ENCODE data around the gene RTRAF. TPM values are rescaled to one million over a fixed set of nuclear protein-coding genes. Genes with fewer than 3 reads are reported as not detected.

RTRAF gene
- total and polyA plus RNA-seq, 2 of the 8 experiments (the other 6 are each of a cell fraction or from before 2014, with no cell fraction given), result 149 to 359 TPM

DNA sequence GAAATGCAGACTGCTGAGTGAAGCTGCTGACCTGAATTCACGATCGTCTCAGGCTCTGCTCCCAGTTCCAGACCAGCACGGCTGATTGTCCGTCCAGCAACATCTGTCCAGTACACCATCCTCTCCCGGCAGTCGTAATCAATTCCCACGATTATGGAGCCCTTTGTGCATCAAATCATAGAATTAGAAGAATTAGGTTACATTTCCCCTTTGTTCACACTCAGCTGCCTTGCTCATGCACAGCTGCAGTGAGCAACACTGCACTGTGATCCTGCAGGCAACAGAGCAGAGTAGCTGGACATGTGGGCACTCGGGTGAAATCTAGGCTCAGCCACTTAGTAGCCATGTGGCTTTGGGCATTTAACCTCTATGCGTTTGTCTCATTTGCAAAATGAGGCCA lies 22.2 kb downstream of the RTRAF start (continued):
- TF ChIP-seq EZH2 (IDR thresholded peaks at IDR 0.05; ENCODE audit: low read depth, low read length, severe bottlenecking) (no peak), KDM1A (IDR thresholded peaks at IDR 0.05; ENCODE audit: borderline replicate concordance, low read length) (no peak), PHF8 (conservative IDR thresholded peaks at IDR 0.05; ENCODE audit: low read depth, low read length) (no peak), ASH2L (IDR thresholded peaks at IDR 0.05; ENCODE audit: low read length) (no peak)

All from H1 (cell line).